Uterus (tissue), 4 donors: ENCODE data around the gene C4orf17. TPM values are rescaled to one million over a fixed set of nuclear protein-coding genes. Genes with fewer than 3 reads are reported as not detected.
A peak's percentile ranks its signal among the peaks of the same experiment; 100 is the strongest.

Experiments
- DNase-seq, 2 donors: peaks; one replicate each; pipeline ENCODE4 v3.0.0-alpha.2; 2019 to 2020
- H3K27ac ChIP-seq, 2 donors: fragments of 200-600 bp; sonication (generic); 1 replicate in 1 of 2; 2 replicates in 1 of 2; pipeline ENCODE4 v1.5.1; 2016 to 2018
- H3K27me3 ChIP-seq, 2 donors: fragments of 200-600 bp; sonication (generic); one replicate each; pipeline ENCODE4 v1.5.1; 2018 to 2019; ENCODE audit warnings: control low read depth in 1 of 2
- H3K36me3 ChIP-seq, 2 donors: fragments of 200-600 bp; sonication (generic); one replicate each; pipeline ENCODE4 v1.5.1; 2019; ENCODE audit warnings: control low read depth in 1 of 2
- H3K4me1 ChIP-seq, 2 donors: fragments of 200-600 bp; sonication (generic); one replicate each; pipeline ENCODE4 v1.5.1; 2018 to 2019; ENCODE audit warnings: control low read depth in 1 of 2
- H3K4me3 ChIP-seq, 2 donors: fragments of 200-600 bp; sonication (generic); 1 replicate in 1 of 2; 2 replicates in 1 of 2; pipeline ENCODE4 v1.5.1; 2018 to 2019; ENCODE audit warnings: mild to moderate bottlenecking in 1 of 2
- H3K9me3 ChIP-seq, 2 donors: fragments of 200-600 bp; sonication (generic); one replicate each; pipeline ENCODE4 v1.5.1; 2019; ENCODE audit warnings: control low read depth in 1 of 2
- CTCF ChIP-seq, 4 experiments: fragments of 200-600 bp in 2 of 4; fragments of 450-650 bp in 2 of 4; sonication (generic) in 2 of 4; IDR thresholded peaks; one replicate each; pipeline ENCODE4 v1.5.1; 2016 to 2019; ENCODE audit warnings: antibody characterized with exemption in 4 of 4, mild to moderate bottlenecking in 2 of 4, moderate library complexity in 1 of 4
- POLR2A ChIP-seq, 2 donors: fragments of 450-650 bp; IDR thresholded peaks; one replicate each; pipeline ENCODE4 v1.6.1; 2016; ENCODE audit warnings: antibody characterized with exemption in 2 of 2, mild to moderate bottlenecking in 1 of 2, moderate library complexity in 1 of 2
- intact Hi-C: fragments of 100-400 bp; cut with DNase I; formaldehyde crosslinking; loops from one replicate; pipeline ENCODE4 v1.15.1; 2023; ENCODE audit warnings: low total_unique reads
- total RNA-seq, 4 donors: library from RNA; depleted of rRNA in 3 of 4; stranded (reverse); fragments of >200 nt in 3 of 4; gene quantifications; one replicate each; pipeline versions ENCODE4 v1.1.0 to v1.2.4, GENCODE V29; 2014 to 2023
- donor health status: DM: yes; HTN: yes; CAD: no.

C4orf17 gene
- not detected for total RNA-seq

DNA sequence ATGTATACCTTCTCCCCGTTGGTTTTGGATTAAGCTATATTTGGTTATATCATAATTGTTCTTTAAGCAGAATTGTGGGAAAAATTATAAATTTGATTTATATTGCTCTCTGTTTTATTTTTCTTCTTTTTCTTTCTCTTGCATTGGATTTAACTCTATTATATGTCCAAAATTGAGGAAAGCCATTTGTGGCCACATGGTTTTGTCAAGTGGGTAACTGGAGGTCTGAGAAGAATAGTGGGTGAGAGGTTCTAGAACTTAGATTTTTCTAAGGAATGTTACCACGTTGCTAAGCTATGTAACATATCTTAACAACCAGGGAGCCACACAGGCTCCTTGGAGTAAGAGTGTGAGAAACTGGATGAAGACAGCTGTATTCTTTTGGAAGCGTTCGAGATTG, at the start of gene C4orf17:
Gene C4orf17, plus strand, starts transcription at position 301 of the 400 bp plus-strand sequence. CDS start 2,061 bp downstream, outside the sequence.
- Histone ChIP-seq H3K4me3 (no peak within 1 kb of the TSS), H3K27ac (no peak within 1 kb of the TSS), H3K9me3 (no peaks in the 10 kb centered on the region), H3K27me3 (no peaks in the 10 kb centered on the region), H3K36me3 (no peaks in the 10 kb centered on the region), H3K4me1 (no peaks in the 10 kb centered on the region)
- intact Hi-C loops: no loop called here
- DNase-seq: no peak
- TF ChIP-seq POLR2A (IDR thresholded peaks at IDR 0.05) (no peak), CTCF (IDR thresholded peaks at IDR 0.05) (no peak)

DNA sequence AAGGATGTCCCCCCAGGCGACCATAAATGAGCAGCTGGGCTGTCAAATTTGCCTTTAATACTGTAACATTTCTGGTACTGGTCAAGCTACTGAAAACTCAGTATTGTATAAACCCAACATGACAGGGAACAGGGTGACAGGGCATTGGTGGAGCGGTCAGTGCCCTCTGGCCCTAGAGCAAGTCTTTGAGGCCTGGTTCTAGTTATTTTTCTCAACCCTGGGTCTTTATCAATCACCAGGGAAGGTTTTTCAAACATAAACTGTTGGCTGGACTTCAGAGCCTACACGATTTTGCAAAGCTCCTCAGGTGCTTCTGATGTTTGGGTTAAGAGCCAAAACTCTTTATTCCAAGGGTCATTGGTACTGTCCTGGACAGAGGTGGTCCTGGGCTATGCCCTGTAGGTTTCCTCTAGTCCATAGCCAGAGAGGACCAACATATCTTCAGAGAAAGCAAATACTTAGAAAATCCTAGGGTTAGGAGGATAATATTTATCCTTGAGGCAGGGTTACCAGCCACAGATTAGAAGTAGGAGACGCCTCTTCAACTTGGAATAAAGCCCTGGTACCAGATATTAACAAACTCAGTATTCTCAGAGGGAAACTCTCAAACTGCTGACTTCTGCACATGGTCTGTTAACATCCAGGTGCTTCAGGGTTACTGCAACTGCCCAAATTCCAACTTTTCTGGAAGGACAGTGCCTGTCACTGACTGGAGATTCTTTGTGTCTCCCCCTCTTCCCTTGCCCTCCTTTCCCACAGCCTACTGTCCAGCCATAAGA, 49.0 kb upstream of the C4orf17 start:
- no peak for DNase-seq
- TF ChIP-seq POLR2A (IDR thresholded peaks at IDR 0.05) (no peak), CTCF (IDR thresholded peaks at IDR 0.05) (no peak)
- no peak overlapping the region for H3K27ac ChIP-seq
- intact Hi-C loops: loop anchor here (5.0 kb wide), 1 partner anchor 340 kb away; no protein-coding TSS in a partner anchor
- H3K9me3 ChIP-seq: no peaks in the 10 kb centered on the region
- no peaks in the 10 kb centered on the region for H3K36me3 ChIP-seq
- H3K4me3 ChIP-seq: no peak overlapping the region
- H3K27me3 ChIP-seq: no peaks in the 10 kb centered on the region
- H3K4me1 ChIP-seq: no peaks in the 10 kb centered on the region

- Histone ChIP-seq H3K36me3 (no peaks in the 10 kb centered on the region), H3K9me3 (no peaks in the 10 kb centered on the region), H3K4me1 (no peaks in the 10 kb centered on the region), H3K4me3 (no peak overlapping the region), H3K27ac (no peak overlapping the region), H3K27me3 (no peaks in the 10 kb centered on the region)
- intact Hi-C loops: loop anchor here (5.0 kb wide), 1 partner anchor 341 kb away; no protein-coding TSS in a partner anchor
- TF ChIP-seq POLR2A (IDR thresholded peaks at IDR 0.05): no peak
- TF ChIP-seq CTCF (IDR thresholded peaks at IDR 0.05): peak; percentile 73 to 85 (median 79)
- peak; percentile 39 to 65 for DNase-seq
These were observed 47.9 kb upstream of the C4orf17 start for GRCh38 chr4:99462875-99463464.

GRCh38 chr4:99463566-99463965, 47.3 kb upstream of the C4orf17 start:
- H3K27me3 ChIP-seq: no peaks in the 10 kb centered on the region
- H3K4me1 ChIP-seq: no peaks in the 10 kb centered on the region
- no peaks in the 10 kb centered on the region for H3K9me3 ChIP-seq
- TF ChIP-seq CTCF (IDR thresholded peaks at IDR 0.05) (no peak), POLR2A (IDR thresholded peaks at IDR 0.05) (no peak)
- intact Hi-C loops: loop anchor here (5.0 kb wide), 1 partner anchor 341 kb away; no protein-coding TSS in a partner anchor
- H3K27ac ChIP-seq: no peak overlapping the region
- no peaks in the 10 kb centered on the region for H3K36me3 ChIP-seq
- DNase-seq: no peak
- H3K4me3 ChIP-seq: no peak overlapping the region

DNA sequence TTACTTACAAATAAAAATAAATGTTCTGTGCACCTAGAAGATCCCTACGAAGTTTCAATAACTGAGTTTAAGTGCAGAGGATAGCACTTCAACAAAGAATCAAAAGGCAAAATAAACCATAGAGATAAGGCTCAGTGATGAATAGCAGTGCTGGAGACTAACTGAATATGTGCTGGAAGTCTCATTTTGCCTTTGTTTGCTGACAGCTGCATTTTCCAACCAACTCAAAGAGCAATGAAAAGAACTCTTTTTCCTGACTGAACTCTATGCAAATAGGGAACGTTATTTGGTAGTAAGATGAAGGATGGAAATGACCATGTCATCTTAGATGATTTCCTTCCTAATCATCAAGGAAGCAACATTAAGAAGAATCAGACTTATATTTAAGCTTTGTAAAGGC, 42.9 kb upstream of the C4orf17 start:
- Histone ChIP-seq H3K36me3 (no peaks in the 10 kb centered on the region), H3K27me3 (no peaks in the 10 kb centered on the region), H3K9me3 (no peaks in the 10 kb centered on the region), H3K27ac (no peak overlapping the region), H3K4me3 (no peak overlapping the region), H3K4me1 (no peaks in the 10 kb centered on the region)
- intact Hi-C loops: no loop called here
- DNase-seq: no peak
- no peak for TF ChIP-seq CTCF (IDR thresholded peaks at IDR 0.05)
- no peak for TF ChIP-seq POLR2A (IDR thresholded peaks at IDR 0.05)
